Naive thymus-derived CD4-positive, alpha-beta T cell (primary cell): Measurements from ENCODE around the gene WNT10A. TPM values are rescaled to one million over a fixed set of nuclear protein-coding genes. Genes with fewer than 3 reads are reported as not detected.

Experiments
- ATAC-seq: fragments of 150-1000 bp; cut with Tn5 transposase; 2 replicates; pipeline ENCODE4 v1.10.0; 2021; ENCODE audit warnings: mild to moderate bottlenecking, moderate library complexity
- CTCF ChIA-PET: fragments of 350-600 bp; sonication (Branson Sonifier 250); formaldehyde crosslinking; loops from one replicate; lab custom pipeline; 2021; ENCODE audit warnings: antibody characterized with exemption; lab: Charles Lee
- POLR2A ChIA-PET: fragments of 350-600 bp; sonication (Branson Sonifier 250); formaldehyde crosslinking; loops from one replicate; lab custom pipeline; 2021; ENCODE audit warnings: antibody characterized with exemption, inconsistent platforms; lab: Charles Lee
- DNase-seq, 9 donors: peaks; one replicate each; pipeline versions ENCODE4 v3.0.0 to v3.0.0-alpha.2; 2020 to 2022; ENCODE audit warnings: mixed read lengths in 1 of 9
- H3K27ac ChIP-seq: one replicate; pipeline ENCODE4 v1.7.0; 2013; ENCODE audit warnings: mild to moderate bottlenecking, low read depth, low read length, moderate library complexity
- H3K27me3 ChIP-seq, 2 donors: one replicate each; pipeline ENCODE4 v1.7.0; 2013; ENCODE audit warnings: low read length in 2 of 2, mild to moderate bottlenecking in 2 of 2, moderate library complexity in 2 of 2; ENCODE audit not compliant: control insufficient read depth in 2 of 2, insufficient read depth in 2 of 2
- H3K36me3 ChIP-seq, 3 experiments: 1 replicate in 2 of 3; 2 replicates in 1 of 3; pipeline ENCODE4 v1.7.0; 2013; ENCODE audit warnings: low read length in 3 of 3, mild to moderate bottlenecking in 3 of 3, moderate library complexity in 1 of 3; ENCODE audit not compliant: insufficient read depth in 3 of 3, control insufficient read depth in 2 of 3
- H3K4me1 ChIP-seq, 2 donors: one replicate each; pipeline ENCODE4 v1.7.0; 2013; ENCODE audit warnings: low read length in 2 of 2, mild to moderate bottlenecking in 2 of 2, moderate library complexity in 1 of 2; ENCODE audit not compliant: control insufficient read depth in 2 of 2, insufficient read depth in 2 of 2
- H3K4me3 ChIP-seq: 2 replicates; pipeline ENCODE4 v1.7.0; 2013; ENCODE audit warnings: mild to moderate bottlenecking, low read length
- H3K9me3 ChIP-seq, 3 experiments: 1 replicate in 2 of 3; 2 replicates in 1 of 3; pipeline ENCODE4 v1.7.0; 2013; ENCODE audit warnings: low read length in 3 of 3; ENCODE audit not compliant: control insufficient read depth in 2 of 3
- H3K27ac Mint-ChIP-seq, 9 donors: one replicate each; pipeline ENCODE4 v1.8.0; 2020 to 2022; ENCODE audit warnings: mixed read lengths in 9 of 9, mild to moderate bottlenecking in 8 of 9, moderate library complexity in 5 of 9, inconsistent platforms in 2 of 9
- H3K27me3 Mint-ChIP-seq, 5 donors: one replicate each; pipeline ENCODE4 v1.8.0; 2021 to 2022; ENCODE audit warnings: mixed read lengths in 5 of 5, mild to moderate bottlenecking in 1 of 5
- H3K36me3 Mint-ChIP-seq, 5 donors: one replicate each; pipeline ENCODE4 v1.8.0; 2020 to 2022; ENCODE audit warnings: mixed read lengths in 5 of 5, mild to moderate bottlenecking in 3 of 5, inconsistent platforms in 1 of 5
- H3K4me1 Mint-ChIP-seq, 7 donors: one replicate each; pipeline ENCODE4 v1.8.0; 2020 to 2022; ENCODE audit warnings: mixed read lengths in 7 of 7, mild to moderate bottlenecking in 3 of 7, inconsistent platforms in 1 of 7
- H3K4me3 Mint-ChIP-seq, 10 donors: one replicate each; pipeline ENCODE4 v1.8.0; 2020 to 2022; ENCODE audit warnings: mild to moderate bottlenecking in 10 of 10, mixed read lengths in 10 of 10, moderate library complexity in 6 of 10, inconsistent platforms in 2 of 10
- H3K9me3 Mint-ChIP-seq, 11 donors: one replicate each; pipeline ENCODE4 v1.8.0; 2020 to 2022; ENCODE audit warnings: mixed read lengths in 11 of 11, mild to moderate bottlenecking in 4 of 11, inconsistent platforms in 1 of 11, moderate library complexity in 1 of 11
- intact Hi-C, 2 donors: fragments of 100-400 bp; cut with micrococcal nuclease; formaldehyde crosslinking; loops; one replicate each; pipeline ENCODE4 v1.15.1; 2023
- polyA plus RNA-seq, 2 donors: library from polyadenylated mRNA; unstranded; fragments of 300-500 nt; fragmentation: Illumina TruSeq; gene quantifications; one replicate each; pipeline ENCODE4 v1.2.3, GENCODE V29; 2021
- total RNA-seq, 6 experiments: library from RNA in 5 of 6; stranded (reverse) in 5 of 6; gene quantifications; 1 replicate in 5 of 6; 2 replicates in 1 of 6; pipeline ENCODE4 v1.2.3 and lab custom pipeline; 2021 to 2026

WNT10A gene
- total and polyA plus RNA-seq, 7 experiments from 2014 or later: 0.19 to 4.2 (median 2.8) TPM

DNA sequence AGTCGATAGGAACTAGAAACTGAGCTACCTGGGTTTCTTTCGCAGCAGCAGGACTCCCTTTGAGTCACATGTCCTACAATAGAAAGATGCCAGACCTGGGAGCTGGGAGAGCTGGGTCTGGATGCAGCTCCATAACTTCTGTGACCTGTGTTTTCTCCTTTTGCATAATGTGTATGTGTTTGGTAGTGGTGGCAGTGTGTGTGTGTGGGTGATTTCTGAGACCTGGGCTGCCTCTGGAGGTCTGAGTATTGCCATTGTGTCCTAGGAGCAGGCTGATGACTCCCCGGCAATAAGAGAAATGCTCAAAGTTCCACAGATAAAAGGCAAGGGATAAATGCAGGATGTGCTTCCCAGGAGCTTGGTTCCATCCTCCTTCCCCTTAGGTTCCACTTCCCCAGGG lies 6.4 kb downstream of the WNT10A start:
- no peak overlapping the region for H3K27ac ChIP-seq
- H3K27me3 ChIP-seq: no peaks in the 10 kb centered on the region
- peaks cover 11 to 38% (median 33%) of the 10 kb centered on the region in 7 donors for H3K4me1 Mint-ChIP-seq
- H3K27me3 Mint-ChIP-seq: peaks cover 0 to 85% (median 0%) of the 10 kb centered on the region in 5 donors
- no peak overlapping the region for H3K4me3 Mint-ChIP-seq
- peaks cover 0 to 2% (median 0%) of the 10 kb centered on the region in 11 donors for H3K9me3 Mint-ChIP-seq
- intact Hi-C loops: no loop called here
- POLR2A ChIA-PET: interaction anchor here (0.5 to 13.6 kb wide), 4 partner anchors 8 to 368 kb away, joined by 3 to 305 read pairs (median 11); partner anchors contain the start of gene WNT10A
- no peaks in the 10 kb centered on the region for H3K36me3 ChIP-seq
- H3K27ac Mint-ChIP-seq: peak overlapping the region in 3 of 9 donors; percentile 10 to 56 (median 15)
- H3K4me3 ChIP-seq: no peak overlapping the region
- CTCF ChIA-PET: interaction anchor here (3.8 to 19.9 kb wide), 2 partner anchors 11 kb away, joined by 25 to 627 read pairs; no protein-coding TSS in a partner anchor
- no peak for ATAC-seq
- H3K36me3 Mint-ChIP-seq: peaks cover 0 to 5% (median 0%) of the 10 kb centered on the region in 5 donors
- DNase-seq: no peak
- H3K9me3 ChIP-seq: no peaks in the 10 kb centered on the region
- H3K4me1 ChIP-seq: peaks cover 14 to 15% of the 10 kb centered on the region in 2 donors

DNA sequence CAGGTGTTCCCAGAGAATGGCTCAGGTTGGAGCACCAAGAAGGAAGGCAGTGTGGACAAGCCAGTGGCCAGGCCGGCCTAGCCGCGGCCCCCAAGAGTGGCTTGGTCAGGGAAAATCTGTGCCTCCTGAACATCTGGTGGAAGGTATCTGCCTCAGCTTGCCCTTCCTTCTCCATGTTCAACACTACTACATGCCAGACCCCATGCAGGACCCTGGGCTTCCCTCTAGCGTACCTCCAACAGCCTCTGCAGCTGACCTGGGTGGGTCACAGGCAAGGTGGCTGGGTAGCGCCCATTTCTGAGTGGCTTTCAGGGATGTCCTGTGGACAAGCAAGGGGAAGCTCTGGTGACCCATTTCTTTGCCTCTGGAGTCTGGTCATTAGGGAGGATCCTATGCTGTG lies 7.7 kb downstream of the WNT10A start:
- POLR2A ChIA-PET: interaction anchor here (2.3 to 13.6 kb wide), 2 partner anchors 9 kb away, joined by 18 to 305 read pairs; partner anchors contain the start of gene WNT10A
- H3K9me3 Mint-ChIP-seq: peaks cover 0 to 2% (median 0%) of the 10 kb centered on the region in 11 donors

DNA sequence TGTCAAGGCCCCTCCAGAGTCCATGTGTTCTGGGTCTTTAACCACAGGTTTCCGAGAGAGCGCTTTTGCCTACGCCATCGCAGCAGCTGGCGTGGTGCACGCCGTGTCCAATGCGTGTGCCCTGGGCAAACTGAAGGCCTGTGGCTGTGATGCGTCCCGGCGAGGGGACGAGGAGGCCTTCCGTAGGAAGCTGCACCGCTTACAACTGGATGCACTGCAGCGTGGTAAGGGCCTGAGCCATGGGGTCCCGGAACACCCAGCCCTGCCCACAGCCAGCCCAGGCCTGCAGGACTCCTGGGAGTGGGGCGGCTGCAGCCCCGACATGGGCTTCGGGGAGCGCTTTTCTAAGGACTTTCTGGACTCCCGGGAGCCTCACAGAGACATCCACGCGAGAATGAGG lies 9.3 kb downstream of the WNT10A start:
- peaks cover 0 to 5% (median 0%) of the 10 kb centered on the region in 5 donors for H3K36me3 Mint-ChIP-seq
- H3K27ac Mint-ChIP-seq: peak overlapping the region in 2 of 9 donors; percentile 38 to 66
- DNase-seq (no peak), ATAC-seq (no peak)
- no peak overlapping the region for H3K4me3 Mint-ChIP-seq
- intact Hi-C loops: loop anchor here (5.0 to 10.0 kb wide), 5 partner anchors 233 to 618 kb away; partner anchors contain the start of genes AAMP (in 1 of the 2), BCS1L (in 1 of the 2), GMPPA (in 1 of the 2) and NHEJ1 (in 1 of the 2)
- ChIA-PET CTCF (interaction anchor here (1.0 to 15.8 kb wide), 3 partner anchors 8 to 11 kb away, joined by 4 to 627 read pairs (median 6); partner anchors contain the start of gene WNT10A), POLR2A (interaction anchor here (13.6 kb wide), 1 partner anchor 10 kb away, joined by 305 read pairs; the partner anchor contains the start of gene WNT10A)
- H3K4me1 Mint-ChIP-seq: peaks cover 27 to 40% (median 35%) of the 10 kb centered on the region in 7 donors
- no peak overlapping the region for H3K27ac ChIP-seq
- H3K27me3 ChIP-seq: no peaks in the 10 kb centered on the region
- peaks cover 0 to 3% (median 0%) of the 10 kb centered on the region in 11 donors for H3K9me3 Mint-ChIP-seq
- H3K27me3 Mint-ChIP-seq: peaks cover 0 to 85% (median 0%) of the 10 kb centered on the region in 5 donors
- peaks cover 29% of the 10 kb centered on the region in 2 donors for H3K4me1 ChIP-seq
- no peaks in the 10 kb centered on the region for H3K9me3 ChIP-seq
- H3K36me3 ChIP-seq: no peaks in the 10 kb centered on the region
- no peak overlapping the region for H3K4me3 ChIP-seq

More for the DNA sequence above, 7.7 kb downstream of the WNT10A start:
- intact Hi-C loops: no loop called here
- CTCF ChIA-PET: interaction anchor here (3.8 to 19.9 kb wide), 2 partner anchors 10 to 12 kb away, joined by 25 to 627 read pairs; no protein-coding TSS in a partner anchor
- ATAC-seq (no peak), DNase-seq (no peak)
- Histone ChIP-seq H3K36me3 (no peaks in the 10 kb centered on the region), H3K4me3 (no peak overlapping the region), H3K27me3 (no peaks in the 10 kb centered on the region), H3K27ac (no peak overlapping the region), H3K4me1 (peaks cover 13 to 16% of the 10 kb centered on the region in 2 donors), H3K9me3 (no peaks in the 10 kb centered on the region)
- Mint-ChIP-seq H3K36me3 (peaks cover 0 to 5% (median 0%) of the 10 kb centered on the region in 5 donors), H3K27me3 (peaks cover 0 to 80% (median 0%) of the 10 kb centered on the region in 5 donors), H3K4me3 (no peak overlapping the region), H3K4me1 (peaks cover 14 to 32% (median 28%) of the 10 kb centered on the region in 7 donors), H3K27ac (peak overlapping the region in 1 of 9 donors; percentile 10)

DNA sequence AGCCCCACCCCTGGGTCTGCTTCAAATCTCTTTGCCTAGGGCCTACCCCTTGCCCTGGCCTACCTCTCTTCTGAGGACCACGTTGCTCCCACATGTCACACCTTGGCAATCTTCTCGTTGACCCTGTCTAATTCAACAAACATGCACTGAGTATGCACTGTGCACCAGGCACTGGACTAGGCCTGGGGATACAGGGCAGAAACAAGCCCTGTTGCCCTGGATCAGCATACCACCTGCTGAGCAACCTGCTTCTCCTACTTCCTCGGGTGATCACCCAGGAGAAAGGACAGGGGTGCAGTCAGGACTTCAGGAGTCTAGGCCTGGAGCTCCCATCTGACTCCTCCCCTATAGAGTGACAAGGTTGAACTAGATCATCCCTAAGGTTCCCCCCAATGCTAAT lies 9.7 kb downstream of the WNT10A start:
- H3K27me3 Mint-ChIP-seq: peaks cover 0 to 85% (median 0%) of the 10 kb centered on the region in 5 donors
- H3K27ac Mint-ChIP-seq: peak overlapping the region in 5 of 9 donors; percentile 49 to 90 (median 72)
- no peak overlapping the region for H3K4me3 ChIP-seq
- H3K36me3 ChIP-seq: no peaks in the 10 kb centered on the region
- peaks cover 0 to 5% (median 0%) of the 10 kb centered on the region in 5 donors for H3K36me3 Mint-ChIP-seq
- intact Hi-C loops: loop anchor here (5.0 to 10.0 kb wide), 5 partner anchors 233 to 618 kb away; partner anchors contain the start of genes AAMP (in 1 of the 2), BCS1L (in 1 of the 2), GMPPA (in 1 of the 2) and NHEJ1 (in 1 of the 2)
- peaks cover 33 to 34% of the 10 kb centered on the region in 2 donors for H3K4me1 ChIP-seq
- H3K9me3 ChIP-seq: no peaks in the 10 kb centered on the region
- CTCF ChIA-PET: interaction anchor here (15.8 kb wide), 1 partner anchor 12 kb away, joined by 627 read pairs; the partner anchor contains the start of gene WNT10A
- no peak overlapping the region for H3K4me3 Mint-ChIP-seq
- H3K27me3 ChIP-seq: no peaks in the 10 kb centered on the region
- no peak for ATAC-seq
- POLR2A ChIA-PET: interaction anchor here (13.6 kb wide), 1 partner anchor 11 kb away, joined by 305 read pairs; the partner anchor contains the start of gene WNT10A
- no peak for DNase-seq
- peaks cover 0 to 3% (median 0%) of the 10 kb centered on the region in 11 donors for H3K9me3 Mint-ChIP-seq
- H3K4me1 Mint-ChIP-seq: peaks cover 30 to 43% (median 36%) of the 10 kb centered on the region in 7 donors
- H3K27ac ChIP-seq: no peak overlapping the region

DNA sequence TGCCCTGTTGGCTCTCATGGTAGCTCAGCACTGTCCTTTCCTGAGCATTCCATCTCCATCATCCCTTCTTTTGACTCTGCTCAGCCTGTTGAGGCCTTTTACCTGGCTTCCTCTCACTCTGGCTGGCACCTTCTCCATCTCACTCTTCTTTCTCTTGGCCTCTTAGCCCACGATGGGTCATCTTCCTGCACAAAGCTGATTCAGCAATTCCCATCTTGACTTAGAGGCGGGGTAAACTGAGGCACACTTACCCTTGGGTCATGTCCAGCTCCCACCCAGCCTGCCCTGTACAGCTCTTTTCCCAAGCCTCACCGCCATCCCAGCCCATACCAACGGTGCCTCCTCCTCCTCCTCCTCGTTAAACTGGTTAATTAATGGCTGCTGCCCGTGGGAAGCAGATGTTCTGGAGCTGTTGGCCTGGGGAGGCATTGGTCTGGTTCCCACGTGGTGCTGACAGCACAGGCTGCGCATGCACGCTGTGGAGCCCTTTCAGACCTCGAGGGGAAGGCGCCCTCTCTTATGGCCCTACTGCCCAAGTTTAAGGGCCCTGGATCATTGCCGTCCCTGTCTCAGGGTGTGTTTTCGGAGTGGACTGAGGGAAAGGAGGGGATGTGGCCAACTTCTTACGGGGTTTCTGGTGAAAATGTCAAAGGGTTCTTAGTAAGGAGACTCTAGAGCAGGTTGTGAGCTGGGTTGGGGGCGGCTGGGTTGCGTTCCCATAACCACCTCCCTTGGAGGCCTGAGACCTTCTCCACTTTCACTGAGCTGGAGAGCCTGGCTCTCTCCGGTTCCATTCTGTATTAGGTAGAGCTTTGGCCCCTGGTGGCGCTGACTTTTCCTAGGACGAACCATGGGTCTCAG lies 10.9 kb downstream of the WNT10A start:
- H3K4me1 Mint-ChIP-seq: peaks cover 40 to 52% (median 47%) of the 10 kb centered on the region in 7 donors
- peak overlapping the region; percentile 36 to 98 (median 89) for H3K27ac Mint-ChIP-seq
- H3K4me3 Mint-ChIP-seq: peak overlapping the region in 9 of 10 donors; percentile 13 to 79 (median 64)
- Histone ChIP-seq H3K9me3 (no peaks in the 10 kb centered on the region), H3K36me3 (no peaks in the 10 kb centered on the region), H3K27ac (peak overlapping the region; percentile 89), H3K4me1 (peaks cover 44 to 45% of the 10 kb centered on the region in 2 donors), H3K4me3 (no peak overlapping the region), H3K27me3 (no peaks in the 10 kb centered on the region)
- no peak for DNase-seq
- POLR2A ChIA-PET: interaction anchor here (1.1 to 13.6 kb wide), 3 partner anchors 12 to 358 kb away, joined by 3 to 305 read pairs (median 4); partner anchors contain the start of genes CNPPD1 and WNT10A
- H3K9me3 Mint-ChIP-seq: peaks cover 0 to 3% (median 0%) of the 10 kb centered on the region in 11 donors
- peaks cover 0 to 85% (median 0%) of the 10 kb centered on the region in 5 donors for H3K27me3 Mint-ChIP-seq
- H3K36me3 Mint-ChIP-seq: peaks cover 0 to 7% (median 0%) of the 10 kb centered on the region in 5 donors
- no peak for ATAC-seq
- CTCF ChIA-PET: interaction anchor here (15.8 kb wide), 1 partner anchor 13 kb away, joined by 627 read pairs; the partner anchor contains the start of gene WNT10A
- intact Hi-C loops: loop anchor here (1.0 to 10.0 kb wide), 10 partner anchors 11 to 619 kb away; partner anchors contain the start of genes AAMP (in 1 of the 2), BCS1L (in 1 of the 2), CNPPD1 (in 1 of the 2) and GMPPA (in 1 of the 2)
